Activated CD8-positive, alpha-beta memory T cell treated with anti-CD3 and anti-CD28 coated beads, Interleukin-2, amount 50 U/mL, for 24 hours (primary cell): Measurements from ENCODE around the gene GDF11.

Experiments used
- DNase-seq: peaks from one replicate; pipeline ENCODE4 v3.0.0-alpha.2; 2020; ENCODE audit errors: extremely low read depth

Gene GDF11

DNA sequence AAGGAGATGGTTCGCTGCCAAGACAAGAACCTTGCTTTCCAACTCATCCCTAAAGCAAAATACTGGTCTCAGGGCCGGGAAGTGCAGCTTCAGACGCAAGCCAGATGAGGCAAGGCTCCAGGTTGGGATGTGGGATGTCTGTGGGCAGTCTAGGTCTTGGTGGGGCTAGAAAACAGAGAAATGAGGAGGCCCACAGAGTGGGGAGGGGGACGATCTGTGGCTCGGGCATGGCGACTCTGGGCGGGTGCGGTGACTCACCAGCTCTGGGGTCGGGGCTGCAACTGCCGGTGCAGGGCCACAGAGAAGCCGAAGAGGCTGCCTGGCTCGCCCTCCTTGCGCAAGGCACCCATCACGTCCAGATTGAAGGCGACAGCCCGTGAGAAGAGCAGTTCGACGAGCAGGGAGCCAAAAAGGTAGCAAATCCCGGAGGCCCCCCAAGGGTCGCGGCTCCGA, 35.7 kb upstream of the GDF11 start:
- no peak for DNase-seq

DNA sequence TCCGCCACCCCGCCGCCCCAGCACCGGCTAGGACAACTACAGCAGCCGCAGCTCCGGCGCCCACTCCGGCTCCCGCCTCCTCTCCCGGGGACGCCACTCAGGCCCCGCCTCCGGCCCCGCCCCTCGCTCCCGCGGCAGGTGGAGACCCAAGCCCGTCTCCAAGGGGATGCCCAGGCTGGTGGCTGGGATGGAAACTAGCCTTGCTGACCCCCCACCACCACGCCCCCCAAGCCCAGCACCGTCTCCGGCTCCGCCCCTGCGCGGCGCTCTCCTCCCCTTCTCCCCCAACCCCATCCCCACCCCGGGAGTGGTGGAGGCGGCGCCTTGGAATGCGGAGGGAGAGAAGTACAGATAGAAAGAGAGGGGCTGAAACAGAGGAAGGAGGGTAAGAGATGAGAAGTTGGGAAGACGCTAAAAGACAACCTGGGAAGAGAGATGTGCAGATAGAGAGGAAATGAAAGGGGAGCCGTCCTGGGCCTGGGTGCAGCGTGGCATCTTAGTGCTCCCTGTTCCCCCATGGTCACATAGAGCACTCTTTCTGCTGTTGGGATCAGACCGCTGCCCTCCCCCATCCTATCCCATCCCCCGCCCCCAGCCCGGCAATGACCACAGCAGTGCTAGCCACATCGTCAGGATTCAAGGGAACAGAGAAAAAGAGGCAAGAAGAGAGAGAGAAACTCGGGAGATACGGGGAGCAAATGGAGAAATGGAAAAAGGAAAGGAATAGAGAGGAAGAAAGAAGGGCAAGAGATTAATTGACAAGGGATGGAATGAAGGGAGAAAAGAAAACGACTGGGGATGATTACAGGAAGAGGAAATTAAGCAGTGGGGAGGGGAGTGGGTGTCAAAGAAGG, 34.9 kb upstream of the GDF11 start, which contains the start of gene ITGA7:
TSS of gene ITGA7 (minus strand) at position 64 of the 854 bp plus-strand sequence. CDS start 222 bp downstream, outside the sequence.
- no peak for DNase-seq

DNA sequence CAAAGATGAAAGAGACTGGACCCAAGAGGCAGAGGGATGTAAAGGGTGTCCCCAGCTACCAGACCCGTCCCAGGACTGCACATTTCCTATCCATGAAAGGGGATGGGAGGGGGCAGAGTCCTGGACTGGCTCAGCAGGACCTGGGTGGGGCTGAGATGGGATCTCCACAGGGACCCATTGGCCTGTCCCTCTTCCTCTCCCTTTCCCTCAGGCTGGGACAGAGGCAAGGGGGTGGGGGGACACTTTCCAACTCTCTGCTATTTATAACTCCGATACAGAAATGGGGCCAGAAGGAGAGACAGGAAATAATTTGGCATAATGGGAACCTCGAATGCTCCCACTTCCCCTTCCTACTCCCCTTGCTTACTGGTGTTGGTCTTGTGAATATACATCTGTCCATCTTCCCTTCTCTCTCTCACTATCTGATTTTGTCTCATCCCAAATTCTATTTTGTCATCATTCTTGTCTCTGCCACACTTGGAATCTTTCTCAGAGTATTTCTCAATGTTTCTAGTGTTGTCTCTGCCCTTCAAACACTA, 34.2 kb upstream of the GDF11 start:
- DNase-seq: no peak

DNA sequence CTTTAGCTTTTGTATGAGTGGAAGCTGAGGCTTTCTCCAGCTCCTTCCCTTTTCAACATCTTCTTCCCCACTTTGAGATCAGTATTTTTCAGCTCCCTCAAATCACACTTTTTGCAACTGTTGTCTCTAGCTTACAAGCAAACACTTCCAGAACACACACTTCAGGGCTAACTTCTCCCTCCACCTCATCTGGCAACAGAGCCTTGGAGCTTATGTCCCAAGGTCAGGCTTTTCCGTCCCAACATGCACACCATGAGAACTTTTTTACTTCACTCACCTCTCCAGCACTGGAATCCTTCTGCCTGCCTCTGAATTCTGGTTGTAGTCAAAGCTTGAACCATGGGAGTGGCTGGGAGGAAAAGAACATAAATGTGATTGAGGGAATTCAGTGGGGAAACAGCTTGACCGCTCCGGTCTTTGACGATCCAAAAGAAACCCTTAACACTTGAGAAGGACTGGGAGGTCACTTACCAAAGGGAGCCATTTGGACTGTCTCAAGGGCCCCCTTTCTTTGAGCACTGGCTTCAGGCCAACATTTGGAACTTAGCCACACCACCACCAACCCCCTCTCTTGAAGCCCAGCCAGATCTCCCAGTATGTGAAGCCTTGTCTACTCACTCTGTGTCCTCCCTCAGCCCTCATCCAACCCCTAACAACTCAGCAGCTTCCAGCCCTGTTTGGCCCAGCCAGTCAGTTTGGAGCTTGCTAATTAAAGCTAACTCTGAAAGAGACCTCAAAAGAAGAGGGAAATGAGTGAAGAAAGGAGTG, 31.0 kb upstream of the GDF11 start:
- DNase-seq: no peak

DNA sequence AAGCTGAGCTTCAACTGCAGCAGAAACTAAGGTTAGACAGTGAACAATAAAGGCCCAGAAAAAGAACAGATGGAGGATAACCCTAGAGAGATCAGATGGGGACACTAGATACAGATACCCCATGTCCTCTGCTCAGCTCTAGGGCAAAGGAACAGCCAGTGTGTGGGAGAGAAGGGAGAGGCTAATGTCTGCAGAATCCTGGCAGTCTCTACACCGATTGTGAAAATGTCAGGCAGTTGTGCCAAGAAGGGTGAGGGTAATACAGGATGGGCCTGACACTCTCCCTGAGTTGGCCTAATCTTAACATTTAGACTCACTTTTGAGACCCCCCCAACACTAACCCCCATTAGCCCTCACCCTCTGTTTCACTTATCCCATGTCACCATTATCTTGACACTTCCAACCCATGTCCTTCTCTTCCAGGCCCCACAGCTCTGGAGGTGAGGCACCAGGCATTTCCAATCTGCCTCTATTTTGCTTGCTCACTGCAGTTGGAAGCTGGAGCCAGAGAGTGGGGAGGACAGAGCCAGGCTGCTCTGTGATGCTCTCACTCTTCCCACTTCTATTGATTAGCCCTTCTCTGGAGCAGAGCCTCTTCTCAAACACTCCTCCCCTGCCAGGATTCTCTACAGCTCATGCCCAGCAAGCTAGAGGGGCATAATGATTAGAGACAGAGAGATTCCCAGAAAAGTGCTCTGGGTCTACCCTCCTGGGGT, 30.1 kb upstream of the GDF11 start:
- no peak for DNase-seq

DNA sequence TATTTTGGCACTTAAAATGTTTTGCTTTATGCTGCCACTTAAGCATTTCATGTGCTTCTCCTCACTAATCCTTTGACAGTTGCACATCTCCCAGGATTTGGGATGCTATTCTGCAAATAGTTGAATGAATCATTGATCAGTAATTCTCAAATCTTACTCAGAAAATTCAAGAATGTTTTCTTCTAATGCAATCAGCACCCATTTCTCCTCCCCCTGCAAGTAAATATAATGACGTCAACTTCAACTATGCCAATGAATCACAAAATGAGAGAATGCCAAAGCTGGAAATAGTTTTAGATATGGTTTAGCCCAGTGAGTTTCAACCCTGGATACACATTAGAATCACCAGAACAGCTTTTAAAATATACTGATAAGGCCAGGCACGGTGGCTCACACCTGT, 29.2 kb upstream of the GDF11 start:
- no peak for DNase-seq

DNA sequence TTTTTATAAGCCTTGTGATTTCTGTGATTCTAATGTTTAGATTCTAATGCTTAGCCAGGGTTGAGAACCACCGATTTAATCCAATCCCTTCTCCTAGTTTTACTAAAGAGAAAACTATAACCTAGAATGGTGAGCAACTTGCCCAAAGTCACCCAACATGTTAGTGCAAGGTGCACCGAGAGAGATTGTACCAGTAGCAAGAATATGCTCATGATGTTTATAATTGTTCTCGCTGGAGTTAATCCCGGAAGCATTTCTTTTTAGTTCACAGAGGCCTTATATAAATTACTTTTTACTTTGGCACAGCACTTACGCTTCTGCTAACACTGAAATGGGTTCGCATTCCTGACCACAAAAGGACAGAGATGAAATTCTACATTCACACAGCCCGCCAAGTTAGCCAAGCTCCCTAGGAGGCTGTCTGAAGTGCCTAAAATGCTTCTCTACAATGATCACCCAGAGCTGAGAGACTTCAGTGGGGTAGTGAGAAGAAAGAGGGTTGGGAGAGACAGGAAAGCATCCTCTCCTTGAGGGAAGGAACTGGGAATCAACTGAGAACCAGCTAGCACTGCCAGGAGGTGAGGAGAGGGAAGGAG, 27.7 kb upstream of the GDF11 start:
- DNase-seq: no peak

DNA sequence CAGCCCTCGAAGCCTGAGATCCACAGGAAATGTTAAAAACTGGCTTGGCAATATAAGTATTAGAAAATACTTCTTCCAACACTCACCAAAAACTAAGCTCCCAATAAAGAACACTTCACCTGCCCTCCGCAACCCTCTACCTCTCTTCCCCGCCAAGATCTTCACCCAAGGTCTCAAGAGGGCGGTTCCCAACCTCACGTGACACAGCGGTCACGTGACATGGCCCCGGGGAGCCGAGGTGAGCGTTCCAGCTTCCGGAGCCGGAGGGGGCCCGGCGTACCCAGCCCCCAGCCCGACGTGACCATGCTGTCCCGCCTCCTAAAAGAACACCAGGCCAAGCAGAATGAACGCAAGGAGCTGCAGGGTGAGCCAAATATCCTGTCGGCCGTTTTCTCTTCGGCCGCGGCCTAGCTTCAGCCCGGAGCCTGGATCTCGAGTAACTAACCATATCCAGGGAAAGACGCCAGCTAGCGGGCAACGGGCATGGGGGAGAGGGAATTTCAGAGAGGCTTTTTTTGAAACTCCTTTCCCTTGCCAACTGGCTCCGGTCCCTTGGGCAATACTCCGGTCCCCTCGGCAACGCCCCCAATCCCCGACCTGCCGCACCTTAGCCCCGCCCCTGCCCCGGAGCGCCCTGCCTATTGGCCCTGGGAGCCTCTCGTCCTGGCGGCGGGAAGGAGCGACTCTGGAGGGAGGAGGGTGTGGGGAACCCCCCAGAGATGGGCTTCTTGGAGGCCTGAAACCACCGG, 26.9 kb upstream of the GDF11 start, which contains the start of gene BLOC1S1:
TSS of gene BLOC1S1 (plus strand) at position 214 of the 749 bp plus-strand sequence. CDS start at position 220, 6 bp downstream.
- DNase-seq: peak; percentile 83

DNA sequence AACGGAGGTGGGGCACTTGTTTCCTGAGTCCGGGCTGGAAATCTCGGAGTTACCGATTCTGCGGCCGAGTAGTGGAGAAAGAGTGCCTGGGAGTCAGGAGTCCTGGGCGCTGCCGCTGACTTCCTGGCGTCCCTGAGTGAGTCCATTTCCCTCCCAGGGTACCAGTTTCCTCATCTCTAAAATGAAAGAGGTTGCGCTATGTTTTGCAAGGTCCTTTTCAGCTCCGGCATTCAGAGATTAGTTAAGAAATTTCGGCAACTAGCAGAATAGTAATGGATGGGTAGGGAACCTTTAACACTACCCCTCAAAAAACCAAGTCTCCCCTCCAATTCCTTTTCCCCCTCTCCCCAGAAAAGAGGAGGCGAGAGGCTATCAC, 26.4 kb upstream of the GDF11 start:
- no peak for DNase-seq

DNA sequence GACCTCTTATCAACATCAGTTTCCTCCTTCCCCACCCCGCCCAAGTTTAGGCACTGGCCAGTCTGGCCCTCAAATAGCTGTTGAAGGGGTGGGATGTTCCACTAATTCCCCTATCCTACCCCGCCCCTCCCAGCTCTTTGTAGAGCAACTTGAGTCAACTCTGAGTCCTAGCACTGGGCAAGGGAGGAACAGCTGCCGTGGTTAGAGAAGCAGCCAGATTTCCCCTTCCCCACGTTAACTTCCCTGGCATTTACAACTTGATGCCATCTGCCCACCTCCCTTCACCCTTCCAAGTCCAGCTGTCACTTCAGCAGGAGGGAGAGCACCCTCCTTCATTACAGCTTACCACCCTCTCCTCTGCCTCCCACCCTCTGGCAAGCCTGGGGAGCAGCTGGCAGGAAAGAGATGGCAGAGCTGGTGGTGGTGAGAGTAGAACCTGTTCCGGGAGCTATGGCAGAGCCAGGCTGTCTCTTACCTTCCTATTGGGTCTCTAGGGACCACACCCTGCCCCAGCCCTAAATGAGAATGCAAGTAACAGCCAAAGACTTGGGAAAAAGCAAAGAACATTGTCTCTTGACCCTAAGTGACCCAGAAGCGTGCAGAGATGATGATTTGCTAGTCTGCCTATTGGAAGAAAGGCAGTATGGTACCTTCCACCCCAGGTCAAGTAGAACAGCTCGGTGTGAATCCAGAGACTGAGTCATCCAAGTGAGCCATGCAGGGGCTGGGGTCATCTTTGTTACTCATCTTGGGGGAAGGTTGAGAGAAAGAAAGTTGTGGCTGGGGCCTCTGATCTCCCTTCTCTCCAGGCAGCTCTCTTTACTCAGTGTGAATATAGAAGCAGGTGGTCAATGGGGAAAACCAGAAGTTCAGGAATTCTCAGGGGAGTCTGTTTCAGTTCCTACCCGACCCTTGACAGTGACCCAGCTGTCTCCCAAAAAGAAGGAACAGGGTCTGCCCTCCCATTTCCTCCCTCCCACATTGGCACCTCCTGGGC, 25.6 kb upstream of the GDF11 start:
- no peak for DNase-seq

DNA sequence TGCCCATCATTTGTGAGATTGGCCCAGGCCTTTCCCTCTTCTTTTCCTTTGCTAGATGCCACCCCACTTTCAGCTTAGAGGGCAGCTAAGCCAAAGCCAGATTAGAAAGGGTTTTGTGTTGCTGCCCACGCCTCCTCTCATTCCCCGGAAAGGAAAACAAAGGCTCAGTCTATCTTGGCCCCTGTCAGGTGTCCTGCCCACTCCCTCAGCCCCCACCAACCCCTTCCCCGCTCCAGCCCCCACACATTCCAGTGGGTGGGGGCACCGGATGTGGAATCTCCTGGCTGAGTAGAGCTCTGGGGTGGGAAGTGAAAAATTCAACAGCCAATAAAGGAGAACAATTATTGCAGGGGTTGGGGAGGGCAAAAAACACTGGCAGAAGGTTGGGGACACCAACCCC, 24.9 kb upstream of the GDF11 start:
- DNase-seq: no peak

DNA sequence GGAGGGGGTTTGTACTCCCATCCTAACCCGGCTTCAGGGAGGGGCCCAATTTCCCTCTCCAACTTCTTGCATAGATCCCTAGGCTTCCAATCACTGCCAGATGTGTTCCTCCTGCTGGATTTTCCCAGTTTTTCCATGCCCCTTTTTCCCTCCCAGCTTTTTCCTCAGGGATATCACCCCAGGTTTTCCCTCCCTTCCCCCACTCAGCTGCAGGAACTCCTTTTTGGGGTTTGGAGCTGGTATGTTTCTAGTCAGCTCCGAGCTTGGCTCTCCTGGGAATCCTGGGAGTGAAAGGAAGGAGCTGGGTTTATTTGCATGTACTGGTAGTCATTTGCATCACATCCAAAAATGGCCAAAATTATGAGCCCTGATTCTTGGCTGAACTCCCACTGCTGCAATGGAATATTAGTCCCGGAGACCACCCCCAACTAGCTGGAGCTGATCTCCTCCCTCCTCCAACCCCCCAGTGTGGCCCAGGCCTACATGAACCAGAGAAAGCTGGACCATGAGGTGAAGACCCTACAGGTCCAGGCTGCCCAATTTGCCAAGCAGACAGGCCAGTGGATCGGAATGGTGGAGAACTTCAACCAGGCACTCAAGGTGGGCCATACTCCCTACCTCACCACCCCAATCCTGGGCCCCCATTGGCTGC, 24.2 kb upstream of the GDF11 start:
- DNase-seq: no peak

DNA sequence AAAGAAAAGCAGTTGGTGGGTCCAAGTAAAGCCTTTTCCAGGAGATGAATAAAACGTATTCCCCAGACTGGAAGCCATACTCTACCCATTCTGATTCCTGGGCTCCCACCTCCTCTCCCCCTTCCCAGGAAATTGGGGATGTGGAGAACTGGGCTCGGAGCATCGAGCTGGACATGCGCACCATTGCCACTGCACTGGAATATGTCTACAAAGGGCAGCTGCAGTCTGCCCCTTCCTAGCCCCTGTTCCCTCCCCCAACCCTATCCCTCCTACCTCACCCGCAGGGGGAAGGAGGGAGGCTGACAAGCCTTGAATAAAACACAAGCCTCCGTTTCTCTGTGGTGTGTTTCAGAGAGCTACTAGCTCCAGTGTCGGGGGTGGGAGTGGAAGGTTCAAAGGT, 23.6 kb upstream of the GDF11 start:
- DNase-seq: no peak

DNA sequence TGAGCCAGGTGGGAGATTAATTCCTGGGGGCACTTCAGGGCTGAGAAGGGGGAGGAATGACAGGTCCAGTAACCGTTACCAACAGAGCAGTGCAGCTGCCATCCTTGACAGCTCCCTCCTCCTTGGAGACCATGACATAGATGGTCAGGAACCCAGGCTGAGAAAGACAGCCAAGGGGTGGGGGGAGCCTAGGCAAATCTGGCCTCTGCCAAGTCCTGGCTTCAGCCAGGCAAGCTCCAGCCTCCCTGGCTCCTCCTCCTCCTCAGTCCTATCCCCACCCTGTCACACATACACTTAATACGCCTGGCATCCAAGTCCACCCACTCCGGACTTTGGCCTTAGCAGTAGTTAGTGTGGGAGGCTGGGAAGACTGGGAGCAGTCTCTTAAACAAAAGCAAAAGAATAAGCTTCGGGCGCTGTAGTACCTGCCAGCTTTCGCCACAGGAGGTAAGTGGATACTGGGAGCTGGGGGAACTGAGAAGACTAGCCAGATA, 22.8 kb upstream of the GDF11 start, which contains the start of gene RDH5:
TSS of gene RDH5 (plus strand) at position 323 of the 494 bp plus-strand sequence. CDS start 792 bp downstream, outside the sequence.
- no peak for DNase-seq

DNA sequence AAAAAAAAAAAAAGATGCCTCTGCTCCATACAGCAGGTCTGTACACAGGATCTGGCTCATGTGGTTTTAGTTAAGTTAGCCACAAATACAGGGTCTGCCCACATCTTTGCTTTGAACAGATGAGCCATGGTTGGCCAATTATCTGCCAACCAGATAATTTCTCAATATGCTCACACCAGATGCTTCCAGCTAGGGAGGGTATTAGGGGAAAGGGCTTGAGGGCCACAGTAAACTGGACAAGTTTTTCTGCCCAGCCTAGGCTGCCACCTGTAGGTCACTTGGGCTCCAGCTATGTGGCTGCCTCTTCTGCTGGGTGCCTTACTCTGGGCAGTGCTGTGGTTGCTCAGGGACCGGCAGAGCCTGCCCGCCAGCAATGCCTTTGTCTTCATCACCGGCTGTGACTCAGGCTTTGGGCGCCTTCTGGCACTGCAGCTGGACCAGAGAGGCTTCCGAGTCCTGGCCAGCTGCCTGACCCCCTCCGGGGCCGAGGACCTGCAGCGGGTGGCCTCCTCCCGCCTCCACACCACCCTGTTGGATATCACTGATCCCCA, 22.0 kb upstream of the GDF11 start:
- no peak for DNase-seq

DNA sequence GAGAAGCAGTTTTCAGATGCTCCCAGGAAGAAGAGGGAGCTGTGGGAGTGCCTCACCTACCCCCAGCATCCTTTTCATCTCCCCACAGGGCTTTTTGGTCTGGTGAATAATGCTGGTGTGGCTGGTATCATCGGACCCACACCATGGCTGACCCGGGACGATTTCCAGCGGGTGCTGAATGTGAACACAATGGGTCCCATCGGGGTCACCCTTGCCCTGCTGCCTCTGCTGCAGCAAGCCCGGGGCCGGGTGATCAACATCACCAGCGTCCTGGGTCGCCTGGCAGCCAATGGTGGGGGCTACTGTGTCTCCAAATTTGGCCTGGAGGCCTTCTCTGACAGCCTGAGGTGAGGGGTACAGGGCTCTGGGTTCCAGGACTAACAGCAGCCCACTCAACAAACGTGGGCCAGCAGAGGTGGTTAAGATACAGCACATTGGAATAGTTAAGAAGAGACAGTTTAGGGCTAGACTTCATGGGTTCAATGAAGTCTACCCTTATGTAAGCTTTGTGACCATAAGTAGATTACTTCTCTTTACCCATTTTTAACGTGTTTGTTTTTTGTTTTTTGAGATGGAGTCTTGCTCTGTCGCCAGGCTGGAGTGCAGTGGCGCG, 21.2 kb upstream of the GDF11 start:
- DNase-seq: no peak

DNA sequence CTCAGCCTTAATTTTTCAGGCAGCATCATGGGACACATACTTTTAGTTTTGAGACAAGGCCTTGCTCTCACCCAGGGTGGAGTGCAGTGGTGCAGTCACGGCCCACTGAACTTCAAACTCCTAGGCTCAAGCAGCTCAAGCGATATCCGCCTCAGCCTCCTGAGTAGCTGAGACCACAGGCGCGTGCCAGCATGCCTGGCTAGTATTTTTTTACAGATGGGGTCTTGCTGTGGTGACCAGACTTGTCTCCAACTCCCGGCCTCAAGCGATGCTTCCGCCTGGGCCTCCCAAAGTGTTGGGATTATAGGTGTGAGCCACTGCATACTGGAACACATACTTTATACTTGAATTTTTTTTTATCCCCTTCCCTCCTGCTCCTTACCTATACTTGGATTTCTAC, 20.0 kb upstream of the GDF11 start:
- DNase-seq: no peak
